Mesothelial cell of epicardium (in vitro differentiated cells): ENCODE data around the gene OPA3. TPM values are rescaled to one million over a fixed set of nuclear protein-coding genes. Genes with fewer than 3 reads are reported as not detected.
"Not testable (repeated sequence)": the region's sequence is repeated elsewhere in the genome, so short reads cannot be mapped to it uniquely, and the experiment has no call there.

Experiments
- DNase-seq, 2 experiments: peaks; one replicate each; pipeline ENCODE4 v3.0.0; 2021; ENCODE audit warnings: low spot score in 2 of 2; ENCODE audit not compliant: unreplicated experiment in 2 of 2
- H3K27ac Mint-ChIP-seq: 2 replicates; pipeline ENCODE4 v1.8.0; 2021; ENCODE audit warnings: mixed read lengths
- H3K27me3 Mint-ChIP-seq: 2 replicates; pipeline ENCODE4 v1.8.0; 2021; ENCODE audit warnings: low read depth, mixed read lengths
- H3K36me3 Mint-ChIP-seq: 2 replicates; pipeline ENCODE4 v1.8.0; 2021; ENCODE audit warnings: mixed read lengths
- H3K4me1 Mint-ChIP-seq: 2 replicates; pipeline ENCODE4 v1.8.0; 2021; ENCODE audit warnings: mixed read lengths
- H3K4me3 Mint-ChIP-seq: 2 replicates; pipeline ENCODE4 v1.8.0; 2021; ENCODE audit warnings: mild to moderate bottlenecking, moderate library complexity, mixed read lengths
- H3K9me3 Mint-ChIP-seq: 2 replicates; pipeline ENCODE4 v1.8.0; 2021; ENCODE audit warnings: mixed read lengths
- total RNA-seq: library from RNA; stranded (reverse); gene quantifications from 3 replicates; pipeline ENCODE4 v1.2.1, GENCODE V29; 2021
- TF ChIP-seq, protein P1 (sequence below): fragments of 200-600 bp; sonication (generic); IDR thresholded peaks from one replicate; pipeline ENCODE4 v1.5.0; 2021; ENCODE audit warnings: antibody characterized with exemption; ENCODE audit not compliant: unreplicated experiment

Gene OPA3
- total RNA-seq, 1 donor from 2014 or later = 11.6 TPM

DNA sequence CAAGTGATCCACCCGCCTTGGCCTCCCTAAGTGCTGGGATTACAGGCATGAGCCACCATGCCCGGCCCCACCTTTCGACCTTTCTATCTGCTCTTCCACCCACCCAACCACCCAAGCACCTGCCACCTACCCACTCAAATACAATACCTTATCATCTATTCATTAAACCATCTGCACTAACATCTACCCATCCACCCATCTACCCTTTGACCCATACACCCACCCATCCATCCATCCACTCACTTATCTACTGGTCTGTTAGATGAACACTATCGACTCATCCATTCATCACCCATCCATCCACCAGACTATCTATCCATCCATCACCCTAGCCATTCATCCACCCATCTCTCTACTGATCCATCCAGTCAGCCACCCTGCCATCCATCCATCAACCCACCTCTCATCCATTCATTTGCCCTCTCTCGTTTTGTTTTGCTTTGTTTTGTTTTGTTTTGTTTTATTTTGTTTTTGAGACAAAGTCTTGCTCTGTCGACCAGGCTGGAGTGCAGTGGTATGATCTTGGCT, 37.4 kb upstream of the OPA3 start:
- Mint-ChIP-seq H3K36me3 (peaks cover 28% of the 10 kb centered on the region), H3K27me3 (no peaks in the 10 kb centered on the region), H3K27ac (no peak overlapping the region), H3K9me3 (no peaks in the 10 kb centered on the region), H3K4me3 (no peak overlapping the region), H3K4me1 (no peaks in the 10 kb centered on the region)
- TF ChIP-seq, protein P1, sequence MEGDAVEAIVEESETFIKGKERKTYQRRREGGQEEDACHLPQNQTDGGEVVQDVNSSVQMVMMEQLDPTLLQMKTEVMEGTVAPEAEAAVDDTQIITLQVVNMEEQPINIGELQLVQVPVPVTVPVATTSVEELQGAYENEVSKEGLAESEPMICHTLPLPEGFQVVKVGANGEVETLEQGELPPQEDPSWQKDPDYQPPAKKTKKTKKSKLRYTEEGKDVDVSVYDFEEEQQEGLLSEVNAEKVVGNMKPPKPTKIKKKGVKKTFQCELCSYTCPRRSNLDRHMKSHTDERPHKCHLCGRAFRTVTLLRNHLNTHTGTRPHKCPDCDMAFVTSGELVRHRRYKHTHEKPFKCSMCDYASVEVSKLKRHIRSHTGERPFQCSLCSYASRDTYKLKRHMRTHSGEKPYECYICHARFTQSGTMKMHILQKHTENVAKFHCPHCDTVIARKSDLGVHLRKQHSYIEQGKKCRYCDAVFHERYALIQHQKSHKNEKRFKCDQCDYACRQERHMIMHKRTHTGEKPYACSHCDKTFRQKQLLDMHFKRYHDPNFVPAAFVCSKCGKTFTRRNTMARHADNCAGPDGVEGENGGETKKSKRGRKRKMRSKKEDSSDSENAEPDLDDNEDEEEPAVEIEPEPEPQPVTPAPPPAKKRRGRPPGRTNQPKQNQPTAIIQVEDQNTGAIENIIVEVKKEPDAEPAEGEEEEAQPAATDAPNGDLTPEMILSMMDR = no peak
- no peak for DNase-seq

GRCh38 chr19:45621389-45621788, 36.8 kb upstream of the OPA3 start:
- no peak for DNase-seq
- H3K9me3 Mint-ChIP-seq = no peaks in the 10 kb centered on the region

GRCh38 chr19:45616704-45617017, 32.1 kb upstream of the OPA3 start:
- Mint-ChIP-seq H3K27me3 (no peaks in the 10 kb centered on the region), H3K4me1 (no peaks in the 10 kb centered on the region), H3K9me3 (no peaks in the 10 kb centered on the region), H3K36me3 (peaks cover 29% of the 10 kb centered on the region), H3K27ac (no peak overlapping the region), H3K4me3 (peak overlapping the region; percentile 17)
- TF ChIP-seq, protein P1 = no peak
- DNase-seq = no peak

More at GRCh38 chr19:45621389-45621788, 36.8 kb upstream of the OPA3 start:
- H3K27ac Mint-ChIP-seq = no peak overlapping the region
- TF ChIP-seq, protein P1 = no peak
- no peak overlapping the region for H3K4me3 Mint-ChIP-seq
- no peaks in the 10 kb centered on the region for H3K4me1 Mint-ChIP-seq
- H3K27me3 Mint-ChIP-seq = no peaks in the 10 kb centered on the region
- H3K36me3 Mint-ChIP-seq = peaks cover 28% of the 10 kb centered on the region

DNA sequence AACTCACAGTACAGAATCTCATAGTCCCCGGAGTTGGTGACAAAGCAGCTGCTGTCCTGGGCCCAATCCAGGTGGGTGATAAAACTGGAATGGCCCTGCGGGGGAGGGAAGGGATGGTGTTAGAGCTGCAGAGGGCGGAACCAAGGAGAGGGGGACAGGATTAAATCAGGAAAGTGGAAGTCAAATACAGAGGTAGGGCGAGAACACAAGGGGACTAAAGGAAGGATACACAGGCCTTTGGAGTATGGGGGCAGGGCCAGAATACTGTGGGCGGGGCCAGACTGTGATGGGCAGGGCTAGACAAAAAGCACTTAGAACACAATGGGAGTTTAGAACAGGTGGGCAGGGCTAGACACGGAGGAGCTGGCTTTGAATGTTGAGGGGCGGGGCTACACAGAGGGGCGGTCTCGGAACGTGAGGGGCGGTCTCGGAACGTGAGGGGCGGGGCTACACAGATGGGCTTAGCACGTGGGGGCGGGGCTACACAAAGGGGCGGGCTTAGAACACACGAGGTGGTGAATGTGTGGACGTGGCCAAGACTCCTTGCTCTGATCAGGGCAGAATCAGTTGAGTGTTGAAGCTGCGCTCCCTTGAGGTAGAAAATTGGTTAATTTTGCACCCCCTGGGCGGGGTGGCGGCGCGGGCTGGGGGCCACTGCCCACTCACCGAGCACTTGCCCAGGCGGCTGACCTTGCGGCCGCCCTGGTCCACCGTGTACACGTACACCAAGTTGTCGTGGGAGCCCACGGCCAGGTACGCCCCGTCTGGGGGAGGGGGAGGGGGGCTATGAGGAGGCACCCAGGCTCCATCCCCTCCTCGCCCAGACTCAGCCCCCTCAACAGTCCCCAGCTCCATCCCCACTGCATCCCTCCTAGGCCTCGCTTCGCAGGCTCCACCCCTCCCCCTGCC, 31.4 kb upstream of the OPA3 start:
- DNase-seq = peak; percentile 85 to 92
- Mint-ChIP-seq H3K4me3 (peak overlapping the region; percentile 70), H3K9me3 (no peaks in the 10 kb centered on the region)

GRCh38 chr19:45615056-45615455, 30.5 kb upstream of the OPA3 start:
- H3K36me3 Mint-ChIP-seq = peaks cover 26% of the 10 kb centered on the region
- not testable (repeated sequence) for H3K27me3 Mint-ChIP-seq, DNase-seq, H3K4me1 Mint-ChIP-seq, H3K9me3 Mint-ChIP-seq, H3K27ac Mint-ChIP-seq, H3K4me3 Mint-ChIP-seq

More for the DNA sequence above, 31.4 kb upstream of the OPA3 start:
- H3K36me3 Mint-ChIP-seq = peaks cover 27% of the 10 kb centered on the region
- peak overlapping the region; percentile 93 for H3K27ac Mint-ChIP-seq
- H3K4me1 Mint-ChIP-seq = no peaks in the 10 kb centered on the region
- no peaks in the 10 kb centered on the region for H3K27me3 Mint-ChIP-seq
- TF ChIP-seq, protein P1 = no peak
